Measurements from ENCODE around the gene FOXA3.

Gene FOXA3

DNA sequence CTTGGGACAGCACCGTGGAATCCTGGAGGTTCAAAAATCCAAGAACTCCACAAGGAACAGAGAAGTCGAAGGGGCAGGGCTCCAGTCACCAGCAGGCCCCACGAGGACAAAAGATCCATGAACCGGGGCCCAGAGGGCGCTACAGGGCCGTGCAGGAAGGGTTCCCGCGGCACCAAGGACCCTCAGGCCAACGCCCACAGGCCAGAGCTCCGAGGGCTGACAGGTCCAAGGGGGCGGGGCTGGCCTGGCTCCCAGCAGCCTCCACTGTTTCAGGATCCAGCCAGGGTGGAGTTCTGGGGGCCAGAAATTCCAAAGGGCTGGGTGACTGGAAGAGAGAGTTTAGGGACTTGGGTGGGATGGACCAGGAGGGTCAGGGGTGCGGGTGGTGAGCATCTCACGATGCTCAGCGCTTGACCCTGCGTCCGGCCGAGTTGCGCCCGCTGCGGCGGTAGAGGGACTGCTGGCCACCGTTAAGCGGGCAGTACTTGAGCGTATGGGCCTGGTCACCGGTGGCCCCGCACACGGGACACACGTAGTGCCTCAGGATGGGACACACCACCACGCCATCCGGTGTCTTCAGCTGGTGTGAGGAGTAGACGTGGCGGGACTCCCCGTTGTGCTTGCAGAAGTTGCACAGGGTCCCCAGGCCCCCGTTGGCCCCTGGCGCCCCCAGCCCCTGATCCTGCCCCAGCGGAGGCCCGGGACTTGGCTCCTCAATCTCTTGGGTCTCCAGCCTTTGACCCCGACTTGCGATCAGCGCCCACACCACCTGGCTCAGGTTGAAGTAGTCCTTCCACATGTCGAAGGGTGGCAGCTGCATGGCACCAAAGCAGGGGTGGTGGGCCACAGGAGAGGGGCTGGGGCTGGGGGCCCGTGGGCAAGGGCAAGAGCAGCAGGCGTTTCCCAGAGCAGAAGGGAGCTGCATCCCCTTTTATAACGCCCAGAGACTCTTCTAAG is 50.0 kb downstream of the FOXA3 start, which contains the start of gene NANOS2:
Gene NANOS2, minus strand, starts transcription at position 905 of the 957 bp plus-strand sequence. Its CDS starts 85 bp downstream, at position 820.
- DNase-seq (ENCODE audit: insufficient read length, low spot score), result no peak

DNA sequence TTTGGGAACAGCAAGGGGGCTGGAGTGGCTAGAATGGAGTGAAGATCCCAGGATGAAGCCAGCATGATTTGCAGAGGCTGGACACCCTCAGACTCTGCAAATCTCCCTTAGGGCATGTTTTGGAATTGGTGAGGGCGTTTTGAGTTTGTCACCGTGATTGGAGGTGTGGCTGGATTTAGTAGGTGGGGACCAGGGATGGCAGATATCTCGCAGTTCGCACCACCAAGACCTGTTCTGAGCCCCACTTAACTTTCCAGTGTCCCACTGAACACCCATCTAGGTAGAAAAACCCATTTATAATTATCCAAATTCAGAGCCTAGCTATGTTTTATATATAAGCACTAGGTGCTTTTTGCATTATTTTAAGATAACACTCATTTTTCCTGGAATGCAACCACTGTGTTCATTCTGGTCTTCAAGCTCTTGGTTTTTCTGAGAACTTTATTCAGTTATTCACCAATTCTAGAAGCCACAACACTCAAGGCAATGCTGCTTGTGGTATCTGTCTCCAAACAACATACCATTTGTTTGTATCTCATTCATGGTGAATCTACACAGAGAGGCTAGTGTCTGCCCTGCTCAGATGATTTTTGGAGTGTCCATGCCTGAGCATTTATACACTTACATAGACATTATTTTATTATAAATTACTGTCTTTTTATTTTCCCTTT is 53.4 kb downstream of the FOXA3 start:
- no peak for FAIRE-seq
- no peak for DNase-seq (ENCODE audit: insufficient read length, low spot score)

More for the DNA sequence above, 50.0 kb downstream of the FOXA3 start, which contains the start of gene NANOS2:
- FAIRE-seq, result no peak

GRCh38 chr19:45918721-45919120 is 54.6 kb downstream of the FOXA3 start:
- DNase-seq (ENCODE audit: insufficient read length, low spot score), result no peak
- FAIRE-seq, result no peak

GRCh38 chr19:45919678-45920077 is 55.6 kb downstream of the FOXA3 start:
- peak; percentile 63 for FAIRE-seq
- no peak for DNase-seq (ENCODE audit: insufficient read length, low spot score)

DNA sequence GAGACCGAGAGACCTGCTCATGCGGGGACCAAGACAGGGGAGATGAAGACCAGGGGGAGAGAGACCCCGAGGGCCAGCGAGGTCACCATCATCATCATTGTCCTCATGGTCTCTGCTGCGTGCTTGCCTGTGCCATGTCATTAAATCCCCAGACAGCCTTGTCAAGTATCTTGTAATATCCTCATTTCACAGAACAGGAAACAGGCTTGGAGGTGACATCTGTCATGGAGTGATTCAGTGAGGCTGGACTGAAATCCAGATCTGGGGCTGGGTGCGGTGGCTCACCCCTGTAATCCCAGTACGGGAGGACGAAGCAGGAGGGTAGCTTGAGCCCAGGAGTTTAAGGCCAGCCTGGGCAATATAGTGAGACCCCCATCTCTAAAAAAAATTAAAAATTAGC is 56.3 kb downstream of the FOXA3 start:
- FAIRE-seq (no peak), DNase-seq (ENCODE audit: insufficient read length, low spot score) (no peak)

DNA sequence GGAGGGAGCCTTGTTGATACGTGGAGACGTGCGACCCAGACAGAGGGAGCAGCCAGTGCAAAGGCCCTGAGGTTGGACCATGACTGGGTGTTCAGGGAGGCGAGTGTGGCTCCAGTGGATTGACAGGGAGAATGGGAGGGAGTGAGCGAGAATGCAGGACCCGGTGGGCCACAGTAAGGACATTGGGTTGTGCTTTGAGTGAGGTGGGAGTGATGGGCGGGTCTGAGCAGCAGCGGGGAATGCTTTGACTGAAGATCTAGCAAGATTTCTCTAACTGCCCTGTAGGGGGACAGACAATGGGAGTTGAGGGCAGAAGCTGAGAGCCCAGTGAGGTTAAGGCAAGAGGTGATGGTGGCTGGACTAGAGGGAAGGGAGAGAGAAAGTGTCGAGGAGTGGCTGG is 58.2 kb downstream of the FOXA3 start:
- DNase-seq (ENCODE audit: insufficient read length, low spot score) (no peak), FAIRE-seq (no peak)

Measured in HTR-8/SVneo (cell line).